GM12878 (cell line): ENCODE measurements around the gene RBKS.

ENCODE experiments used
- CBX5 ChIP-seq: sonication (generic); IDR thresholded peaks from 2 replicates; pipeline ENCODE4 v1.6.1; 2016; ENCODE audit warnings: low read depth, moderate library complexity, mild to moderate bottlenecking, inconsistent platforms
- CTCF ChIP-seq, 3 experiments: IDR thresholded peaks in 2 of 3; conservative IDR thresholded peaks in 1 of 3; 2 replicates each; pipeline ENCODE4 v1.5.1; 2011; ENCODE audit warnings: low read depth in 3 of 3, low read length in 3 of 3, mild to moderate bottlenecking in 3 of 3, control low read depth in 2 of 3, moderate library complexity in 2 of 3, inconsistent platforms in 1 of 3, mixed read lengths in 1 of 3; ENCODE audit not compliant: control insufficient read depth in 2 of 3, insufficient read depth in 1 of 3; ENCODE audit errors: extremely low read depth in 1 of 3
- ELK1 ChIP-seq: IDR thresholded peaks from 2 replicates; pipeline ENCODE4 v1.6.1; 2012; ENCODE audit warnings: low read depth, low read length, improper control_type of control experiment
- EZH2 ChIP-seq: IDR thresholded peaks from 2 replicates; pipeline ENCODE4 v1.6.1; 2012; ENCODE audit warnings: low read depth, mild to moderate bottlenecking, control low read depth, inconsistent platforms, low read length, borderline replicate concordance; ENCODE audit not compliant: control insufficient read depth
- HDAC6 ChIP-seq: fragments of 200-600 bp; sonication (generic); IDR thresholded peaks from one replicate; pipeline ENCODE4 v1.8.0; 2017; ENCODE audit warnings: antibody characterized with exemption; ENCODE audit not compliant: unreplicated experiment
- NBN ChIP-seq: fragments of 450-650 bp; IDR thresholded peaks from 2 replicates; pipeline ENCODE4 v1.6.1; 2016
- NFIC ChIP-seq: IDR thresholded peaks from 2 replicates; pipeline ENCODE4 v1.6.1; 2012; ENCODE audit warnings: low read depth, mild to moderate bottlenecking, inconsistent platforms, low read length, moderate library complexity
- NFYA ChIP-seq: IDR thresholded peaks from 2 replicates; pipeline ENCODE4 v1.6.1; 2011; ENCODE audit warnings: low read depth, mild to moderate bottlenecking, low read length, improper control_type of control experiment, borderline replicate concordance
- NKRF ChIP-seq: fragments of 450-650 bp; conservative IDR thresholded peaks from 2 replicates; pipeline ENCODE4 v1.6.1; 2017; ENCODE audit warnings: mild to moderate bottlenecking, moderate library complexity
- POLR2A ChIP-seq: IDR thresholded peaks from 2 replicates; pipeline ENCODE4 v1.6.1; 2011; ENCODE audit warnings: low read depth, mild to moderate bottlenecking, low read length
- SMC3 ChIP-seq: IDR thresholded peaks from 2 replicates; pipeline ENCODE4 v1.6.1; 2011; ENCODE audit warnings: low read length, improper control_type of control experiment, borderline replicate concordance

DNA sequence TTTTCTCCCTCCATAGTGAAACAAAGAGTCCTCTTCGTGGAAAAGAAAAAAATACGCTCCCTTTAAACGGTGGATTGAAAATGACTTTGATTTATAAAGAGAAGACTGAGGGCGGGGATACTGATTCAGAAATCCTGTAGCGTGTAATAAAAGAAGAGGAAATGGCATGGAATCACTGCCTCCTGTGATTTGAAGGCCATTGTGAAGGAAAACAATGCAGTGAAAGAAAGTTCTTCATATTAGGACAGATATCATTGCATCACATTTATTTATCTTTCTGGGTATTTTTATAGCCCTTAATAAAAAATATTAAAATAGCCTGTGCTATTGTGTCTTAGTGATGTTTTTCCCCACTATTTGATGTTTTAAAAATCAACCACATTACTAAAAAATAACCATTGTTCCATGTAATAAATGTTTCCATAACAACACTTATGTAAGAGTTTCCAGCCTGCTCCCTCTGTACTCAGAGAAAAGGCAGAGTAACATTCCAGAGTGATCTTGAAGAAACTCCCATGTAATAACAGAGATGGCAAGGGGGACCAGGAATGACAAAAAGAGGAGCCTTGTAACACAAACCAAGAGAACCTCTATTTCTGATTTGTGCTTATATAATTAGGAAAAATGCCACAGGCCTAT is 110.7 kb downstream of the RBKS start:
- TF ChIP-seq EZH2 (no peak), HDAC6 (no peak), POLR2A (no peak), CTCF (IDR thresholded peaks at IDR 0.05 in 2 of 3, conservative IDR thresholded peaks at IDR 0.05 in 1 of 3; ENCODE audit: control insufficient read depth in 2 of 3, extremely low read depth in 1 of 3, insufficient read depth in 1 of 3, low read depth in 3 of 3, low read length in 3 of 3) (no peak), NKRF (no peak), NBN (no peak), CBX5 (no peak), NFIC (no peak), ELK1 (no peak), NFYA (no peak), SMC3 (no peak)
